H1 (cell line): ENCODE results near the gene ARFRP1. TPM values are rescaled to one million over a fixed set of nuclear protein-coding genes. Genes with fewer than 3 reads are reported as not detected.

Experiments used
- CTCF ChIA-PET: fragments of 300-600 bp; sonication (Branson Sonifier 250); formaldehyde crosslinking; loops from one replicate; lab custom pipeline; 2021; ENCODE audit not compliant: partially characterized antibody; lab: Charles Lee
- POLR2A ChIA-PET: fragments of 300-600 bp; sonication (Branson Sonifier 250); formaldehyde crosslinking; loops from one replicate; lab custom pipeline; 2021; ENCODE audit warnings: inconsistent platforms; ENCODE audit not compliant: partially characterized antibody; lab: Charles Lee
- DNase-seq, 2 experiments: peaks; one replicate each; pipeline versions ENCODE4 v3.0.0 to v3.0.0-alpha.2; 2010 to 2022; ENCODE audit warnings: low spot score in 2 of 2, low read depth in 1 of 2, mixed read lengths in 1 of 2
- FAIRE-seq: peaks from 2 replicates; lab custom pipeline; 2011; peaks lifted over from hg19 to GRCh38; lab: Jason Lieb, UNC
- H2AFZ ChIP-seq: 2 replicates; pipeline ENCODE4 v1.8.1; 2012; ENCODE audit warnings: low read length, inconsistent platforms
- H2AK5ac ChIP-seq: 2 replicates; pipeline ENCODE4 v1.6.1; 2013; ENCODE audit warnings: low read depth, low read length
- H2BK120ac ChIP-seq: replicated peaks from 2 replicates; pipeline ENCODE3; 2013; ENCODE audit warnings: low read depth, low read length, inconsistent platforms
- H2BK12ac ChIP-seq: 2 replicates; pipeline ENCODE4 v1.6.1; 2013; ENCODE audit warnings: low read depth, low read length
- H2BK15ac ChIP-seq: 2 replicates; pipeline ENCODE4 v1.6.1; 2013; ENCODE audit warnings: low read length
- H2BK20ac ChIP-seq: 2 replicates; pipeline ENCODE4 v1.6.1; 2013; ENCODE audit warnings: low read length
- H2BK5ac ChIP-seq: 2 replicates; pipeline ENCODE4 v1.6.1; 2013; ENCODE audit warnings: low read depth, low read length
- H3K14ac ChIP-seq: 2 replicates; pipeline ENCODE4 v1.6.1; 2013; ENCODE audit warnings: inconsistent platforms; ENCODE audit not compliant: insufficient read length
- H3K18ac ChIP-seq: 2 replicates; pipeline ENCODE4 v1.6.1; 2013; ENCODE audit warnings: low read length; ENCODE audit errors: extremely low read depth
- H3K23ac ChIP-seq: 2 replicates; pipeline ENCODE4 v1.6.1; 2013; ENCODE audit warnings: inconsistent platforms; ENCODE audit not compliant: insufficient read length
- H3K23me2 ChIP-seq: 2 replicates; pipeline ENCODE4 v1.6.1; 2013; ENCODE audit warnings: low read depth, low read length
- H3K27ac ChIP-seq: 2 replicates; pipeline ENCODE4 v1.6.1; 2011; ENCODE audit warnings: low read depth, low read length, inconsistent platforms
- H3K27me3 ChIP-seq, 4 experiments: replicated peaks in 1 of 4; 1 replicate in 1 of 4; 2 replicates in 3 of 4; pipeline versions ENCODE4 v1.6.1 to v1.8.1; 2011 to 2013; ENCODE audit warnings: low read length in 3 of 4, mild to moderate bottlenecking in 3 of 4, inconsistent platforms in 2 of 4, mixed read lengths in 2 of 4, moderate library complexity in 1 of 4; ENCODE audit not compliant: control insufficient read depth in 3 of 4, insufficient read depth in 3 of 4; ENCODE audit errors: extremely low read depth in 1 of 4
- H3K36me3 ChIP-seq, 4 experiments: 2 replicates each; pipeline versions ENCODE4 v1.6.1 to v1.8.1; 2011 to 2013; ENCODE audit warnings: mild to moderate bottlenecking in 4 of 4, low read length in 3 of 4, moderate library complexity in 2 of 4, control low read depth in 1 of 4, inconsistent platforms in 1 of 4; ENCODE audit not compliant: insufficient read depth in 4 of 4, control insufficient read depth in 2 of 4
- H3K4ac ChIP-seq: replicated peaks from 2 replicates; pipeline ENCODE3; 2013; ENCODE audit warnings: low read length, low read depth, mixed read lengths, inconsistent platforms; ENCODE audit not compliant: insufficient read length
- H3K4me1 ChIP-seq, 4 experiments: replicated peaks in 1 of 4; 1 replicate in 1 of 4; 2 replicates in 3 of 4; pipeline versions ENCODE4 v1.6.1 to v1.8.1; 2011 to 2013; ENCODE audit warnings: low read length in 3 of 4, inconsistent platforms in 2 of 4, mixed read lengths in 1 of 4; ENCODE audit not compliant: insufficient read depth in 4 of 4, control insufficient read depth in 3 of 4
- H3K4me2 ChIP-seq, 2 experiments: 2 replicates each; pipeline versions ENCODE4 v1.6.1 to v1.8.1; 2011 to 2013; ENCODE audit warnings: low read depth in 2 of 2, low read length in 2 of 2, control low read depth in 1 of 2, inconsistent platforms in 1 of 2, mild to moderate bottlenecking in 1 of 2; ENCODE audit not compliant: insufficient read depth in 1 of 2
- H3K4me3 ChIP-seq, 4 experiments: fragments of 200-600, 300-600 bp in 1 of 4; sonication (generic), shearing (Covaris generic), sonication (Bioruptor Twin) in 1 of 4; 2 replicates each; pipeline versions ENCODE4 v1.5.1 to v1.8.1; 2011 to 2016; ENCODE audit warnings: low read length in 4 of 4, low read depth in 3 of 4, control low read depth in 2 of 4, inconsistent platforms in 2 of 4, mild to moderate bottlenecking in 2 of 4, mixed read lengths in 1 of 4, moderate library complexity in 1 of 4; ENCODE audit not compliant: insufficient read depth in 2 of 4; ENCODE audit errors: extremely low read depth in 1 of 4
- H3K56ac ChIP-seq: replicated peaks from 2 replicates; pipeline ENCODE3; 2013; ENCODE audit warnings: low read depth, mild to moderate bottlenecking, mixed read lengths, low read length, inconsistent platforms; ENCODE audit not compliant: insufficient read length
- H3K79me1 ChIP-seq: 2 replicates; pipeline ENCODE4 v1.6.1; 2013; ENCODE audit warnings: low read depth, low read length, control low read depth
- H3K79me2 ChIP-seq, 2 experiments: 2 replicates each; pipeline versions ENCODE4 v1.6.1 to v1.8.1; 2012 to 2013; ENCODE audit warnings: low read length in 2 of 2, mild to moderate bottlenecking in 2 of 2, inconsistent platforms in 1 of 2; ENCODE audit not compliant: insufficient read depth in 2 of 2, control insufficient read depth in 1 of 2
- H3K9ac ChIP-seq, 4 experiments: replicated peaks in 1 of 4; 1 replicate in 1 of 4; 2 replicates in 3 of 4; pipeline versions ENCODE4 v1.6.1 to v1.8.1; 2011 to 2013; ENCODE audit warnings: low read depth in 3 of 4, low read length in 3 of 4, control low read depth in 2 of 4, mild to moderate bottlenecking in 2 of 4, moderate library complexity in 2 of 4, inconsistent platforms in 1 of 4; ENCODE audit errors: extremely low read depth in 1 of 4
- H3K9me3 ChIP-seq, 2 experiments: 2 replicates each; pipeline versions ENCODE4 v1.6.1 to v1.8.1; 2012 to 2013; ENCODE audit warnings: mild to moderate bottlenecking in 2 of 2, moderate library complexity in 2 of 2, control low read depth in 1 of 2, inconsistent platforms in 1 of 2, low read depth in 1 of 2, low read length in 1 of 2, mixed read lengths in 1 of 2; ENCODE audit not compliant: insufficient read depth in 2 of 2
- H4K20me1 ChIP-seq, 2 experiments: replicated peaks in 1 of 2; 2 replicates each; pipeline versions ENCODE3 to v1.8.1; 2011 to 2013; ENCODE audit warnings: inconsistent platforms in 2 of 2, low read length in 2 of 2, mild to moderate bottlenecking in 1 of 2; ENCODE audit not compliant: insufficient read depth in 2 of 2, control insufficient read depth in 1 of 2
- H4K5ac ChIP-seq: 2 replicates; pipeline ENCODE4 v1.6.1; 2013; ENCODE audit warnings: low read length, low read depth, mixed read lengths, inconsistent platforms; ENCODE audit not compliant: insufficient read length
- H4K8ac ChIP-seq: 2 replicates; pipeline ENCODE4 v1.8.0; 2013; ENCODE audit warnings: mild to moderate bottlenecking, moderate library complexity, low read length, inconsistent platforms; ENCODE audit not compliant: insufficient read depth; ENCODE audit errors: extremely low read depth
- H4K91ac ChIP-seq: replicated peaks from 2 replicates; pipeline ENCODE3; 2013; ENCODE audit warnings: low read length, mixed read lengths, inconsistent platforms; ENCODE audit not compliant: insufficient read length
- NANOG ChIP-seq: IDR thresholded peaks from 2 replicates; pipeline ENCODE4 v1.6.1; 2011; ENCODE audit warnings: low read length, low read depth, mild to moderate bottlenecking, inconsistent platforms; ENCODE audit not compliant: insufficient read depth, poor library complexity, severe bottlenecking
- PHF8 ChIP-seq: fragments of 200-600 bp; sonication (generic); conservative IDR thresholded peaks from 2 replicates; pipeline ENCODE4 v1.7.1; 2012; ENCODE audit warnings: low read depth, mild to moderate bottlenecking, inconsistent platforms, low read length, moderate library complexity
- POLR2AphosphoS5 ChIP-seq: IDR thresholded peaks from 2 replicates; pipeline ENCODE4 v1.6.1; 2011; ENCODE audit warnings: low read depth, low read length
- RAD21 ChIP-seq, 2 experiments: IDR thresholded peaks in 1 of 2; conservative IDR thresholded peaks in 1 of 2; 2 replicates each; pipeline ENCODE4 v1.6.1; 2011; ENCODE audit warnings: low read depth in 2 of 2, low read length in 2 of 2, improper control_type of control experiment in 1 of 2, inconsistent platforms in 1 of 2, mild to moderate bottlenecking in 1 of 2, moderate library complexity in 1 of 2
- RNF2 ChIP-seq: fragments of 200-900, 300-1000 bp; sonication (generic); IDR thresholded peaks from 2 replicates; pipeline ENCODE4 v1.7.1; 2016; ENCODE audit warnings: borderline replicate concordance, low read depth, mild to moderate bottlenecking, antibody characterized with exemption, low read length; ENCODE audit not compliant: poor library complexity, severe bottlenecking; ENCODE audit errors: missing control alignments
- SRF ChIP-seq: IDR thresholded peaks from 2 replicates; pipeline ENCODE4 v1.6.1; 2011; ENCODE audit warnings: mild to moderate bottlenecking, low read depth, low read length, moderate library complexity
- TAF1 ChIP-seq: IDR thresholded peaks from 2 replicates; pipeline ENCODE4 v1.6.1; 2011; ENCODE audit warnings: mild to moderate bottlenecking, low read depth, low read length
- ZNF274 ChIP-seq: IDR thresholded peaks from 2 replicates; pipeline ENCODE4 v1.7.0; 2012; ENCODE audit warnings: low read length, borderline replicate concordance; ENCODE audit errors: extremely low read depth
- WGBS, 2 experiments: shearing (Covaris generic) in 1 of 2; methylation state at CpG; one replicate each; pipeline versions ENCODE4 v1.1.6 to v1.1.7; 2013 to 2015; ENCODE audit warnings: low lambda C conversion rate in 2 of 2, mixed read lengths in 2 of 2, inconsistent platforms in 1 of 2, low coverage in 1 of 2, missing lambda C conversion rate in 1 of 2; ENCODE audit not compliant: insufficient replicate concordance in 2 of 2, insufficient coverage in 1 of 2, insufficient read length in 1 of 2; ENCODE audit errors: extremely low coverage in 1 of 2, missing lambda C conversion rate in 1 of 2; 5-methylcytosine and 5-hydroxymethylcytosine counted together
- polyA plus RNA-seq, 7 experiments: library from polyadenylated mRNA; depleted of rRNA in 3 of 7; stranded (reverse) in 5 of 7; unstranded in 2 of 7; fragments of >200 nt in 5 of 7; fragments of 200-250 nt in 2 of 7; gene quantifications; 1 replicate in 5 of 7; 2 replicates in 1 of 7; 4 replicates in 1 of 7; pipeline versions ENCODE4 v1.2.1 to v1.2.3, GENCODE V29; 2011 to 2013; ENCODE audit warnings: missing spikeins in 2 of 7, mixed read lengths in 2 of 7
- total RNA-seq: library from RNA; stranded (reverse); fragmentation: NEBNext Ultra II Directional; extraction: Animal tissue kit (Norgen Biotek cat#: 25700); gene quantifications from 2 replicates; pipeline ENCODE4 v1.2.1, GENCODE V29; 2021

The ARFRP1 gene
- total and polyA plus RNA-seq, 2 of the 8 experiments (the other 6 are each of a cell fraction or from before 2014, with no cell fraction given) = 12.9 to 22.9 TPM

GRCh38 chr20:63678667-63679465 is 28.9 kb downstream of the ARFRP1 start:
- CTCF ChIA-PET = interaction anchor here (0.7 to 0.9 kb wide), 2 partner anchors 17 to 140 kb away, joined by 3 to 4 read pairs; no protein-coding TSS in a partner anchor
- H2BK5ac ChIP-seq = no peak overlapping the region; the same call in 1 of the 2 replicates
- H3K9ac ChIP-seq = no peak overlapping the region
- H3K4me2 ChIP-seq = no peak overlapping the region
- no peak overlapping the region for H2BK12ac ChIP-seq
- no peaks in the 10 kb centered on the region for H3K27me3 ChIP-seq
- H3K23me2 ChIP-seq = no peaks in the 10 kb centered on the region; the same call in 1 of the 2 replicates
- no peak for DNase-seq
- no peak overlapping the region for H4K5ac ChIP-seq
- H3K79me2 ChIP-seq = no peaks in the 10 kb centered on the region
- no peak overlapping the region for H3K56ac ChIP-seq
- no peaks in the 10 kb centered on the region for H3K9me3 ChIP-seq
- no peak overlapping the region for H2BK120ac ChIP-seq
- no peak overlapping the region for H2AFZ ChIP-seq
- POLR2A ChIA-PET = interaction anchor here (1.0 to 1.7 kb wide), 4 partner anchors 10 to 19 kb away, joined by 3 to 6 read pairs (median 5); no protein-coding TSS in a partner anchor
- no peak overlapping the region for H2BK20ac ChIP-seq
- no peak overlapping the region for H3K4me3 ChIP-seq
- no peak overlapping the region for H3K4ac ChIP-seq
- H2BK15ac ChIP-seq = no peak overlapping the region
- H3K79me1 ChIP-seq = no peaks in the 10 kb centered on the region
- no peak overlapping the region for H3K14ac ChIP-seq
- H2AK5ac ChIP-seq = no peak overlapping the region
- 92% methylated on average over 38 of the region's 38 CpGs; no CpG with 5 or more reads in 1 of the 2 experiments for WGBS, 2 experiments
- no peak overlapping the region for H3K18ac ChIP-seq
- H4K8ac ChIP-seq = no peak overlapping the region
- H3K36me3 ChIP-seq = peaks cover 2 to 9% (median 4%) of the 10 kb centered on the region in 4 experiments; a peak in 4 of 8 replicates
- H3K27ac ChIP-seq = no peak overlapping the region
- peaks cover 0 to 7% of the 10 kb centered on the region in 2 experiments for H4K20me1 ChIP-seq
- H3K23ac ChIP-seq = no peak overlapping the region
- no peaks in the 10 kb centered on the region for H3K4me1 ChIP-seq
- FAIRE-seq = no peak
- no peak overlapping the region for H4K91ac ChIP-seq
- TF ChIP-seq POLR2AphosphoS5 (no peak), NANOG (no peak), PHF8 (no peak), ZNF274 (no peak), RNF2 (no peak), SRF (no peak), RAD21 (IDR thresholded peaks at IDR 0.05 in 1 of 2, conservative IDR thresholded peaks at IDR 0.05 in 1 of 2; ENCODE audit: low read depth in 2 of 2, low read length in 2 of 2) (no peak), TAF1 (no peak)
